Measurements from ENCODE around the gene CDCA4.

- TF ChIP-seq EZH2phosphoT487 (IDR thresholded peaks at IDR 0.05; ENCODE audit: insufficient read depth, low read depth) (no peak), EZH2 (IDR thresholded peaks at IDR 0.05; ENCODE audit: insufficient read depth, poor library complexity, severe bottlenecking) (no peak)
Measured at GRCh38 chr14:105053996-105054395, 33.1 kb upstream of the CDCA4 start.
